Measurements from ENCODE around the gene FAM171A2.

- TF ChIP-seq CTCF (conservative IDR thresholded peaks at IDR 0.05 in 1 of 2, IDR thresholded peaks at IDR 0.05 in 1 of 2; ENCODE audit: low read depth in 1 of 2, low read length in 2 of 2) (peak in 1 of 2 donors; percentile 22), EZH2 (IDR thresholded peaks at IDR 0.05; ENCODE audit: low read length, missing control alignments) (no peak)
Measured at GRCh38 chr17:44385287-44386181, 21.9 kb upstream of the FAM171A2 start.

All from fibroblast of lung (primary cell).